CD4-positive, alpha-beta T cell (primary cell): ENCODE results near the gene CRCP. TPM values are rescaled to one million over a fixed set of nuclear protein-coding genes. Genes with fewer than 3 reads are reported as not detected.

Source experiments
- ATAC-seq: fragments of 200-7000 bp; cut with Tn5 transposase; one replicate; pipeline ENCODE4 v1.10.0; 2022; ENCODE audit warnings: mild to moderate bottlenecking; ENCODE audit not compliant: poor library complexity
- CTCF ChIA-PET: fragments of 350-600 bp; sonication (Branson Sonifier 250); formaldehyde crosslinking; loops from one replicate; lab custom pipeline; 2021; ENCODE audit warnings: antibody characterized with exemption, inconsistent platforms; lab: Charles Lee
- POLR2A ChIA-PET: fragments of 350-600 bp; sonication (Branson Sonifier 250); formaldehyde crosslinking; loops from one replicate; lab custom pipeline; 2021; ENCODE audit warnings: antibody characterized with exemption, inconsistent platforms; lab: Charles Lee
- DNase-seq, 14 experiments: peaks; one replicate each; pipeline ENCODE4 v3.0.0-alpha.2; 2013 to 2020; ENCODE audit warnings: mixed read lengths in 2 of 14
- H3K27ac ChIP-seq, 2 donors: one replicate each; pipeline versions ENCODE4 v1.5.1 to v1.7.0; 2013; ENCODE audit warnings: low read length in 2 of 2, low read depth in 1 of 2, mild to moderate bottlenecking in 1 of 2
- H3K27me3 ChIP-seq, 2 experiments: 1 replicate in 1 of 2; 2 replicates in 1 of 2; pipeline versions ENCODE4 v1.6.1 to v1.7.0; 2013; ENCODE audit warnings: low read length in 2 of 2, control low read depth in 1 of 2, mild to moderate bottlenecking in 1 of 2, moderate library complexity in 1 of 2; ENCODE audit not compliant: insufficient read depth in 2 of 2, control insufficient read depth in 1 of 2
- H3K36me3 ChIP-seq: one replicate; pipeline ENCODE4 v1.6.1; 2013; ENCODE audit warnings: low read length, control low read depth; ENCODE audit not compliant: insufficient read depth
- H3K4me1 ChIP-seq: one replicate; pipeline ENCODE4 v1.6.1; 2013; ENCODE audit warnings: low read length, control low read depth; ENCODE audit not compliant: insufficient read depth
- H3K4me3 ChIP-seq: one replicate; pipeline ENCODE4 v1.5.1; 2013; ENCODE audit warnings: mild to moderate bottlenecking, low read length, moderate library complexity
- H3K9me3 ChIP-seq, 2 experiments: 1 replicate in 1 of 2; 2 replicates in 1 of 2; pipeline versions ENCODE4 v1.6.1 to v1.7.0; 2013; ENCODE audit warnings: low read length in 2 of 2, mild to moderate bottlenecking in 2 of 2, control low read depth in 1 of 2, moderate library complexity in 1 of 2; ENCODE audit not compliant: control insufficient read depth in 1 of 2, insufficient read depth in 1 of 2
- H3K27ac Mint-ChIP-seq: one replicate; pipeline ENCODE4 v1.8.0; 2020; ENCODE audit warnings: mixed read lengths
- H3K27me3 Mint-ChIP-seq: one replicate; pipeline ENCODE4 v1.8.0; 2021; ENCODE audit warnings: mixed read lengths
- H3K36me3 Mint-ChIP-seq: one replicate; pipeline ENCODE4 v1.8.0; 2021; ENCODE audit warnings: low read depth, mixed read lengths
- H3K4me1 Mint-ChIP-seq: one replicate; pipeline ENCODE4 v1.8.0; 2021; ENCODE audit warnings: low read depth, mixed read lengths
- H3K4me3 Mint-ChIP-seq: one replicate; pipeline ENCODE4 v1.8.0; 2020; ENCODE audit warnings: mild to moderate bottlenecking, mixed read lengths
- H3K9me3 Mint-ChIP-seq: one replicate; pipeline ENCODE4 v1.8.0; 2020; ENCODE audit warnings: mixed read lengths
- CTCF ChIP-seq: fragments of 200-600 bp; IDR thresholded peaks from one replicate; pipeline ENCODE4 v1.8.0; 2022; ENCODE audit warnings: antibody characterized with exemption, mild to moderate bottlenecking
- intact Hi-C, 2 experiments: fragments of 100-400 bp; cut with DNase I in 1 of 2; cut with micrococcal nuclease in 1 of 2; formaldehyde crosslinking; loops; one replicate each; pipeline versions ENCODE4 v1.15.1 to v1.9.0; 2023 to 2025; cut with DNase I, micrococcal nuclease
- total RNA-seq, 174 experiments: library from RNA in 2 of 174; stranded (reverse) in 2 of 174; gene quantifications; one replicate each; pipeline ENCODE4 v1.2.3 and lab custom pipeline; 2021 to 2026

CRCP gene
- total RNA-seq, 2 experiments from 2014 or later: 29.2 to 29.4 TPM

GRCh38 chr7:66164356-66164755 is 49.7 kb downstream of the CRCP start:
- Histone ChIP-seq H3K4me3 (no peak overlapping the region), H3K36me3 (no peaks in the 10 kb centered on the region), H3K27me3 (no peaks in the 10 kb centered on the region), H3K4me1 (no peaks in the 10 kb centered on the region), H3K27ac (no peak overlapping the region), H3K9me3 (peaks cover 0 to 10% of the 10 kb centered on the region in 2 experiments)
- H3K36me3 Mint-ChIP-seq: peaks cover 5% of the 10 kb centered on the region
- no peak for TF ChIP-seq CTCF
- no peaks in the 10 kb centered on the region for H3K27me3 Mint-ChIP-seq
- ATAC-seq: no peak
- intact Hi-C loops: no loop called here
- no peaks in the 10 kb centered on the region for H3K9me3 Mint-ChIP-seq
- ChIA-PET POLR2A (no interaction called here), CTCF (no interaction called here)
- no peak overlapping the region for H3K4me3 Mint-ChIP-seq
- no peaks in the 10 kb centered on the region for H3K4me1 Mint-ChIP-seq
- H3K27ac Mint-ChIP-seq: no peak overlapping the region
- no peak for DNase-seq

- ChIA-PET POLR2A (no interaction called here), CTCF (no interaction called here)
- peaks cover 0 to 4% of the 10 kb centered on the region in 2 experiments for H3K27me3 ChIP-seq
- no peak overlapping the region for H3K27ac Mint-ChIP-seq
- no peaks in the 10 kb centered on the region for H3K4me1 ChIP-seq
- H3K4me1 Mint-ChIP-seq: no peaks in the 10 kb centered on the region
- no peaks in the 10 kb centered on the region for H3K36me3 ChIP-seq
- DNase-seq (no peak), ATAC-seq (no peak)
- H3K4me3 ChIP-seq: no peak overlapping the region
- H3K9me3 ChIP-seq: no peaks in the 10 kb centered on the region
- peaks cover 3% of the 10 kb centered on the region for H3K27me3 Mint-ChIP-seq
- no peak overlapping the region for H3K27ac ChIP-seq
- no peak overlapping the region for H3K4me3 Mint-ChIP-seq
- no peaks in the 10 kb centered on the region for H3K36me3 Mint-ChIP-seq
- no peak for TF ChIP-seq CTCF
- H3K9me3 Mint-ChIP-seq: no peaks in the 10 kb centered on the region
- intact Hi-C loops: no loop called here
These were observed 53.2 kb downstream of the CRCP start for GRCh38 chr7:66167773-66168387.

GRCh38 chr7:66169616-66170015 is 55.0 kb downstream of the CRCP start:
- no peak for ATAC-seq

More at GRCh38 chr7:66169616-66170015, 55.0 kb downstream of the CRCP start:
- Mint-ChIP-seq H3K27ac (no peak overlapping the region), H3K27me3 (peaks cover 3% of the 10 kb centered on the region), H3K36me3 (no peaks in the 10 kb centered on the region), H3K4me1 (no peaks in the 10 kb centered on the region), H3K4me3 (no peak overlapping the region), H3K9me3 (no peaks in the 10 kb centered on the region)
- Histone ChIP-seq H3K36me3 (no peaks in the 10 kb centered on the region), H3K27ac (no peak overlapping the region), H3K9me3 (no peaks in the 10 kb centered on the region), H3K4me3 (no peak overlapping the region), H3K4me1 (no peaks in the 10 kb centered on the region), H3K27me3 (peaks cover 0 to 4% of the 10 kb centered on the region in 2 experiments)
- POLR2A ChIA-PET: no interaction called here
- DNase-seq: no peak
- intact Hi-C loops: no loop called here
- CTCF ChIA-PET: no interaction called here
- TF ChIP-seq CTCF: no peak
